GM23338 (cell line): Measurements from ENCODE around the gene SLC47A1. TPM values are rescaled to one million over a fixed set of nuclear protein-coding genes. Genes with fewer than 3 reads are reported as not detected.

Experiments
- ATAC-seq: fragments of 200-7000 bp; cut with Tn5 transposase; 3 replicates; pipeline ENCODE4 v1.9.1; 2020
- DNase-seq: peaks from one replicate; pipeline ENCODE4 v3.0.0-alpha.2; 2015; ENCODE audit warnings: low spot score
- H2AFZ ChIP-seq: fragments of 200-600 bp; sonication (generic); 2 replicates; pipeline ENCODE4 v1.8.0; 2016; ENCODE audit warnings: antibody characterized with exemption, mild to moderate bottlenecking, moderate library complexity
- H3F3A ChIP-seq: fragments of 200-600 bp; sonication (generic); replicated peaks from 2 replicates; pipeline ENCODE4 v1.8.0; 2017; ENCODE audit warnings: antibody characterized with exemption, mixed run types, low read depth
- H3K27ac ChIP-seq: fragments of 200-600 bp; sonication (generic); 2 replicates; pipeline ENCODE4 v1.6.1; 2016; ENCODE audit warnings: low read depth
- H3K27me3 ChIP-seq: fragments of 200-600 bp; sonication (generic); 2 replicates; pipeline ENCODE4 v1.8.0; 2016; ENCODE audit warnings: mild to moderate bottlenecking, mixed run types, moderate library complexity; ENCODE audit not compliant: insufficient read depth
- H3K36me3 ChIP-seq: fragments of 200-600 bp; sonication (generic); 2 replicates; pipeline ENCODE4 v1.8.0; 2016; ENCODE audit warnings: mild to moderate bottlenecking; ENCODE audit not compliant: insufficient read depth
- H3K4me1 ChIP-seq: fragments of 200-600 bp; sonication (generic); 2 replicates; pipeline ENCODE4 v1.8.0; 2016; ENCODE audit warnings: mild to moderate bottlenecking, moderate library complexity; ENCODE audit not compliant: insufficient read depth
- H3K4me2 ChIP-seq: fragments of 200-600 bp; sonication (generic); 2 replicates; pipeline ENCODE4 v1.7.1; 2017; ENCODE audit warnings: mixed run types
- H3K4me3 ChIP-seq: fragments of 200-600 bp; sonication (generic); 2 replicates; pipeline ENCODE4 v1.6.1; 2016; ENCODE audit warnings: mixed run types
- H3K79me2 ChIP-seq: fragments of 200-600 bp; sonication (generic); replicated peaks from 2 replicates; pipeline ENCODE4 v1.8.0; 2017; ENCODE audit warnings: mild to moderate bottlenecking; ENCODE audit not compliant: insufficient read depth
- H3K9me2 ChIP-seq: fragments of 200-600 bp; sonication (generic); 2 replicates; pipeline ENCODE4 v1.8.0; 2017; ENCODE audit not compliant: insufficient read depth
- H4K20me1 ChIP-seq: fragments of 200-600 bp; sonication (generic); replicated peaks from 2 replicates; pipeline ENCODE4 v1.8.0; 2017; ENCODE audit warnings: mild to moderate bottlenecking; ENCODE audit not compliant: insufficient read depth
- H3K27ac Mint-ChIP-seq: 2 replicates; pipeline ENCODE4 v1.8.0; 2020; ENCODE audit warnings: inconsistent platforms, mild to moderate bottlenecking, moderate library complexity, mixed read lengths
- H3K27me3 Mint-ChIP-seq: 3 replicates; pipeline ENCODE4 v1.8.0; 2022; ENCODE audit warnings: low read depth, mild to moderate bottlenecking, moderate library complexity, mixed read lengths, inconsistent platforms; ENCODE audit not compliant: insufficient read depth, poor library complexity
- H3K36me3 Mint-ChIP-seq: 3 replicates; pipeline ENCODE4 v1.8.0; 2021; ENCODE audit warnings: low read depth, mild to moderate bottlenecking, inconsistent platforms, moderate library complexity, mixed read lengths
- H3K4me1 Mint-ChIP-seq: 3 replicates; pipeline ENCODE4 v1.8.0; 2020; ENCODE audit warnings: mild to moderate bottlenecking, inconsistent platforms, mixed read lengths
- H3K4me3 Mint-ChIP-seq: 3 replicates; pipeline ENCODE4 v1.8.0; 2021; ENCODE audit warnings: moderate library complexity, mild to moderate bottlenecking, inconsistent platforms, mixed read lengths
- H3K9me3 Mint-ChIP-seq: 3 replicates; pipeline ENCODE4 v1.8.0; 2020; ENCODE audit warnings: moderate library complexity, mild to moderate bottlenecking, inconsistent platforms, mixed read lengths
- CREB1 ChIP-seq: fragments of 250-450 bp; sonication (Bioruptor Pico); IDR thresholded peaks from 2 replicates; pipeline ENCODE4 v1.5.0; 2020; ENCODE audit warnings: low read depth, mild to moderate bottlenecking, moderate library complexity
- EZH2 ChIP-seq: fragments of 200-600 bp; sonication (generic); IDR thresholded peaks from one replicate; pipeline ENCODE4 v1.8.0; 2017; ENCODE audit warnings: antibody characterized with exemption, mild to moderate bottlenecking, low read depth; ENCODE audit not compliant: unreplicated experiment
- STAT1 ChIP-seq: IDR thresholded peaks from one replicate; pipeline ENCODE4 v1.6.1; 2016; ENCODE audit warnings: antibody characterized with exemption; ENCODE audit not compliant: unreplicated experiment
- ZNF114 ChIP-seq: fragments of 250-450 bp; sonication (Bioruptor Pico); IDR thresholded peaks from 2 replicates; pipeline ENCODE4 v1.5.0; 2020; ENCODE audit warnings: mild to moderate bottlenecking, moderate library complexity
- ZNF331 ChIP-seq: fragments of 250-450 bp; sonication (Bioruptor Pico); IDR thresholded peaks from 2 replicates; pipeline ENCODE4 v1.5.0; 2020; ENCODE audit warnings: low read depth, mild to moderate bottlenecking, moderate library complexity
- polyA plus RNA-seq: library from polyadenylated mRNA; unstranded; fragments of >200 nt; fragmentation: Nextera tagmentation; extraction: Ambion mirVana; gene quantifications from 2 replicates; pipeline ENCODE4 v1.2.1, GENCODE V29; 2016
- total RNA-seq: library from RNA; depleted of rRNA; stranded (reverse); fragments of >200 nt; shearing (Covaris generic); gene quantifications from 2 replicates; pipeline ENCODE4 v1.2.3, GENCODE V29; 2014
- TF ChIP-seq, protein P1 (sequence below), 2 experiments: fragments of 200-600 bp in 1 of 2; sonication (generic) in 1 of 2; conservative IDR thresholded peaks; 2 replicates each; pipeline versions ENCODE4 v1.5.1 to v1.6.1; 2016 to 2017; ENCODE audit warnings: antibody characterized with exemption in 2 of 2, low read depth in 2 of 2, mild to moderate bottlenecking in 2 of 2, moderate library complexity in 1 of 2

Gene SLC47A1
- total and polyA plus RNA-seq, 2 experiments from 2014 or later, result 0.53 to 1.9 TPM

DNA sequence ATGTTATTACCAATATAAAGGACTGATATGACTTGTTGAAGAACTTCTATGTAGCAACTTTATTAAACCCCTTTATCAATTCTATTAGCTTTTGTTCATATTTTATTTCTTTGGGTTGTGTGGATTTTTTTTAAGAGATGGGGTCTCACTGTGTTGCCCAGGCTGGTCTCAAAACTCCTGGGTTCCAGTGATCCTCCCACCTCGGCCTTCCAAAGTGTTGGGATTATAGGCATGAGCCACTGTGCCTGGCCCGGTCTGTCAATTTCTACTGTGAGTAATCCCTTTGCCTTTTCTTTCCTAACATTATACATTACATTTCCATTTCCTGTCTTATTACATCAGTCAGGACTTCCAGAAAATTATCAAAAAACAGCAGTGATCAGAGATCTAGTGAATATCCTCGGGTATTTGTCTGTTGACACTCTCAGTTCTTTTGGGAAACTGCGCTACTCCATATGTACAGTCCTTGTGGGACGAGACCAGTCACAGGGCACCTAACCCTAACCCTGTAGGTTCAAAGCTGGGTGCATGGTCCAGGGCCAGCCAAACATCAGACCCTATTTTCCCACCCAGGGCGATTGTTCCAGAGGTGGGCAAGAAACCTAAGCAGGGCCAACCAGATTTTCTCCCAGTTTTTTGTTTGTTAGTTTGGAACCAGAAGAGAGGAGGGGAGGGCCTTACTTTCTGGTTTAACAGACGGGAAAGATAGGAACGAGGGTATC is 1.7 kb upstream of the SLC47A1 start (continued):
- TF ChIP-seq, protein P1, sequence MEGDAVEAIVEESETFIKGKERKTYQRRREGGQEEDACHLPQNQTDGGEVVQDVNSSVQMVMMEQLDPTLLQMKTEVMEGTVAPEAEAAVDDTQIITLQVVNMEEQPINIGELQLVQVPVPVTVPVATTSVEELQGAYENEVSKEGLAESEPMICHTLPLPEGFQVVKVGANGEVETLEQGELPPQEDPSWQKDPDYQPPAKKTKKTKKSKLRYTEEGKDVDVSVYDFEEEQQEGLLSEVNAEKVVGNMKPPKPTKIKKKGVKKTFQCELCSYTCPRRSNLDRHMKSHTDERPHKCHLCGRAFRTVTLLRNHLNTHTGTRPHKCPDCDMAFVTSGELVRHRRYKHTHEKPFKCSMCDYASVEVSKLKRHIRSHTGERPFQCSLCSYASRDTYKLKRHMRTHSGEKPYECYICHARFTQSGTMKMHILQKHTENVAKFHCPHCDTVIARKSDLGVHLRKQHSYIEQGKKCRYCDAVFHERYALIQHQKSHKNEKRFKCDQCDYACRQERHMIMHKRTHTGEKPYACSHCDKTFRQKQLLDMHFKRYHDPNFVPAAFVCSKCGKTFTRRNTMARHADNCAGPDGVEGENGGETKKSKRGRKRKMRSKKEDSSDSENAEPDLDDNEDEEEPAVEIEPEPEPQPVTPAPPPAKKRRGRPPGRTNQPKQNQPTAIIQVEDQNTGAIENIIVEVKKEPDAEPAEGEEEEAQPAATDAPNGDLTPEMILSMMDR (conservative IDR thresholded peaks at IDR 0.05; ENCODE audit: low read depth in 2 of 2), result no peak
- TF ChIP-seq ZNF331 (CRISPR knock-in tag), result no peak
- TF ChIP-seq CREB1 (CRISPR knock-in tag), result no peak

DNA sequence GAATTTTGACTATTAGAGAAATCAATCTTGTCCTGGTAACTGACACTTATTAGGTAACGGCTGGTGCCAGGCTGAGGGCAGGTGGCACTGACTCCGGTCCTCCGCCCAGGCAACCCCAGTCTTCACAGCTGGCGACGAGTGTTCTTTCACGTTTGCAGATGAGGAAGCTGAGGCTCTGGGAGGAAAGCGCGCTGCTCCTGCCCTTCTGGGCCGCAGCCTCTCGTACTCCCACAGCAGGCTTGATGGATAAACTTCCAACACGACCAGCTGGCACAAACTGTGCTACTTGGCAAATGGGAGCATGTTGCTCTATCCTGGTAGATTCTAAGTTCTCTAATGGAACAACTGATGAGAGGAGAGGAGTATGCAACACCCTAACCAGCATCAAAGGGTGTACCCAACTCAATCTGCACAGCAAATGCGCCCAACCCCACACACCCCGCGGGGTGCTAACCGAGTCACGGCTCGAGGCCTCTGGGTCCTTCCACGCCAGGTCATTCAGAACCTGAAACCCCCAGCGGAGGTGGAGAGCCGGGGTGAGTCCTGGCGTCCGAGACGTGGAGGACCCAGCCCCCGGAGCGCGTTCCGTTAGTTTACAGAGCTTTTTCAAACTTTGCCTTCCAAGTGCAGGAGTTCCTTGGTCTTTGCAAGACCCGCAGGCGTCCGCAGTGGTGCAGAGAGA is 477 bp upstream of the SLC47A1 start:
- Histone ChIP-seq H2AFZ (peak overlapping the region; percentile 94), H3K4me1 (peaks cover 6% of the 10 kb centered on the region; the same call in 1 of the 2 replicates), H3K79me2 (no peaks in the 10 kb centered on the region), H3K27me3 (peaks cover 57% of the 10 kb centered on the region), H4K20me1 (0 out of 2 replicates have a peak, but pooled peaks cover 4% of the 10 kb centered on the region), H3K9me2 (no peaks in the 10 kb centered on the region), H3K36me3 (no peaks in the 10 kb centered on the region), H3K27ac (no peak overlapping the region), H3K4me3 (peak overlapping the region; percentile 66), H3K4me2 (peak overlapping the region; percentile 92), H3F3A (0 out of 2 replicates have a peak, but pooled peaks cover 7% of the 10 kb centered on the region)
- TF ChIP-seq EZH2, result peak; percentile 21
- no peak for TF ChIP-seq CREB1 (CRISPR knock-in tag)
- Mint-ChIP-seq H3K36me3 (no peaks in the 10 kb centered on the region), H3K27me3 (peaks cover 39% of the 10 kb centered on the region), H3K4me3 (peak overlapping the region; percentile 69), H3K9me3 (no peaks in the 10 kb centered on the region), H3K4me1 (peaks cover 26% of the 10 kb centered on the region), H3K27ac (no peak overlapping the region)
- peak; percentile 7 for ATAC-seq
- DNase-seq, result no peak

DNA sequence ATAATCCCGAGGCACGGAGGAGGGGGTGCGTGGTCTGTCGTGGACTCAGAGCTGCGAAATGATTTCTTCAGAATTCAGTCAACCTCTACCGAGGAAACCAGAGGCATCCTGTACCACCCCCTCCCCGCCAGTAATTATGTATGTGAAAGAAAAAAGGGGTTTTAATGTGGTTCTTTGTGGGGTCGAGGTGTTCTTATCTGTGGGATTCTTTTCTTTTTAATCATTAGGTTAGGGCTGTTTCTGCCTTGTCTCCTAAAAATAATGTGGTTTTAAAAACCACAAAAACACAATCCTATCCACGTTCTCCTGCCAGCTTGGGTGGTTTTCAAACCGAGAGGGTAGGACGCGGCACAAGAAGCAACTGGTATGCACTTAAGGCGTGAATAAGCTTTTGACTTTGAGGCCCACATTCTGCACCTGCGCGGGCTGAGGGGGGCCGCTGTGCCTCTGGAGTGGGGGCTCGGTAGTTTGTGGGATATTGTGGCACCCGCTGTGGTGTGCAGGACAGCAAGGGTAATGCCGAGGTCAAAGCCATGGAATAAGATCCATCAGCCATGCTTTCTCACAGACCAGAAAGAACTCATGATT is 1.0 kb downstream of the SLC47A1 start:
- Histone ChIP-seq H3K27me3 (peaks cover 57% of the 10 kb centered on the region), H3K4me3 (peak overlapping the region; percentile 66), H3K36me3 (no peaks in the 10 kb centered on the region), H3K79me2 (no peaks in the 10 kb centered on the region), H3K4me1 (peaks cover 6% of the 10 kb centered on the region; the same call in 1 of the 2 replicates), H4K20me1 (0 out of 2 replicates have a peak, but pooled peaks cover 4% of the 10 kb centered on the region), H3K9me2 (no peaks in the 10 kb centered on the region), H3K27ac (no peak overlapping the region), H2AFZ (peak overlapping the region; percentile 94), H3F3A (0 out of 2 replicates have a peak, but pooled peaks cover 10% of the 10 kb centered on the region), H3K4me2 (peak overlapping the region; percentile 92)
- peaks cover 35% of the 10 kb centered on the region for H3K4me1 Mint-ChIP-seq
- H3K27ac Mint-ChIP-seq, result no peak overlapping the region
- no peaks in the 10 kb centered on the region for H3K36me3 Mint-ChIP-seq
- DNase-seq (no peak), ATAC-seq (no peak)
- H3K9me3 Mint-ChIP-seq, result no peaks in the 10 kb centered on the region
- peak overlapping the region; percentile 70 for H3K4me3 Mint-ChIP-seq
- H3K27me3 Mint-ChIP-seq, result peaks cover 43% of the 10 kb centered on the region
- TF ChIP-seq CREB1 (CRISPR knock-in tag) (no peak), ZNF114 (CRISPR knock-in tag) (no peak), EZH2 (no peak), STAT1 (no peak)
- TF ChIP-seq, protein P1 (conservative IDR thresholded peaks at IDR 0.05; ENCODE audit: low read depth in 2 of 2), result no peak
